ENCODE measurements around the gene CCDC3. TPM values are rescaled to one million over a fixed set of nuclear protein-coding genes. Genes with fewer than 3 reads are reported as not detected.
"Not testable (repeated sequence)": the region's sequence is repeated elsewhere in the genome, so short reads cannot be mapped to it uniquely, and the experiment has no call there.

The CCDC3 gene
- total RNA-seq, 4 donors from 2014 or later, result 7.9 to 40.6 (median 24.9) TPM

DNA sequence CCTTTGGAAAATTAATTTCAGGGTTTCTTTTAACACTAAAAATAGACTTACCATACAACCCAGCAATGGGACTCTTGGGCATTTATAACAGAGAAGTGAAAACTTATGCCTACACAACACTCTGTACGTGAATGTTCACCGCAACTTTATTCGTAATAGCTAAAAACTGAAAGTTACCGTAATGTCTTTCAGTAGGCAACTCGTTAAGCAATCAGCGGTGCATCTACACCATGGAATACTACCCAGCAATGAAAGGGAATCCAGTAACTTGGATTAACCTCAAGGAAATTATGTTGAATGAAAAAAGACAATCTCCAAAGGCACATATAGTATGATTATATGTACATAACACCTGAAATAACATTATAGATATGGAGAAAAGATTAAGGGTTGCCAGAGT, 16.2 kb downstream of the CCDC3 start:
- DNase-seq, result no peak
- TF ChIP-seq CTCF (IDR thresholded peaks at IDR 0.05) (no peak), POLR2A (IDR thresholded peaks at IDR 0.05) (no peak)
- intact Hi-C loops (cut with DNase I; ENCODE audit: low total_unique reads), result no loop called here
- no peaks in the 10 kb centered on the region for H3K9me3 ChIP-seq
- H3K27ac ChIP-seq, result no peak overlapping the region
- no peak overlapping the region for H3K4me3 ChIP-seq
- H3K36me3 ChIP-seq, result no peaks in the 10 kb centered on the region
- H3K27me3 ChIP-seq, result no peaks in the 10 kb centered on the region
- no peaks in the 10 kb centered on the region for H3K4me1 ChIP-seq

- Histone ChIP-seq H3K27ac (no peak overlapping the region), H3K4me3 (no peak overlapping the region), H3K36me3 (no peaks in the 10 kb centered on the region), H3K4me1 (no peaks in the 10 kb centered on the region), H3K9me3 (no peaks in the 10 kb centered on the region), H3K27me3 (no peaks in the 10 kb centered on the region)
- TF ChIP-seq POLR2A (IDR thresholded peaks at IDR 0.05) (no peak), CTCF (IDR thresholded peaks at IDR 0.05) (no peak)
- intact Hi-C loops (cut with DNase I; ENCODE audit: low total_unique reads), result no loop called here
- DNase-seq, result no peak
These were observed 17.3 kb downstream of the CCDC3 start for GRCh38 chr10:12984165-12984747.

DNA sequence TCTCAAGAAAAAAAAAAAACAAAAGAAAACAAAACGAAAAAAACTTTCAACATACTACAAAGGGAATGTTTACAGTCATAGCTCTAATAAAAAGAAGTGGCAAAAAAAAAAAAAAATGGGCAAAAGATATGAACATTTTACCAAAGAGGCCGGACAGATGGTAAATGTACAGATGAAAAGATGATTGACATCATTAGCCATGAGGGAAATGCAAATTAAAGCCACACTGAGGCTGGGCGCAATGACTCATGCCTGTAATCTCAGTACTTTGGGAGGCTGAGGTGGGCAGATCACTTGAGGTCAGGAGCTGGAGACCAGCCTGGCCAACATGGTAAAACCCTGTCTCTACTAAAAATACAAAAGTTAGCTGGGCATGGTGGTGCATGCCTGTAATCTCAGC, 17.9 kb downstream of the CCDC3 start:
- intact Hi-C loops (cut with DNase I; ENCODE audit: low total_unique reads); H3K4me3 ChIP-seq; H3K9me3 ChIP-seq; DNase-seq; H3K4me1 ChIP-seq; H3K36me3 ChIP-seq; H3K27ac ChIP-seq; H3K27me3 ChIP-seq: not testable (repeated sequence)

DNA sequence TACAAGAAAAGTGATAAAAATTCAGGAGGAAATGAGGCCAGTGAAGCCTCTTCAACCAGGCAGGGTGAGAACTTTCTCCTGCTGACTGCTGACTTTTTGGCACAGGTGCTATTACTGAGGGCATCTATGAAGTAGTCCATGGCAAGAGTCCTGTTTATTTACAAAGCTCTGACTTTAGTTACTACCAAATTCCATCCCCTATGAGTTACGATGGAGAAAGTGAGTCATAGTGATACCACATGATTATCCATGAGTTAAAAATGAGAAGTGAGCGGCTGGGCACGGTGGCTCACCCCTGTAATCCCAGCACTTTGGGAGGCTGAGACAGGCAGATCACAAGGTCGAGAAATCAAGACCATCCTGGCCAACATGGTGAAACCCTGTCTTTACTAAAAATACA, 19.9 kb downstream of the CCDC3 start:
- no peaks in the 10 kb centered on the region for H3K9me3 ChIP-seq
- H3K36me3 ChIP-seq, result no peaks in the 10 kb centered on the region
- no peak for DNase-seq
- H3K4me3 ChIP-seq, result no peak overlapping the region
- H3K27ac ChIP-seq, result no peak overlapping the region
- no peaks in the 10 kb centered on the region for H3K4me1 ChIP-seq
- intact Hi-C loops (cut with DNase I; ENCODE audit: low total_unique reads), result no loop called here
- no peaks in the 10 kb centered on the region for H3K27me3 ChIP-seq
- no peak for TF ChIP-seq POLR2A (IDR thresholded peaks at IDR 0.05)
- no peak for TF ChIP-seq CTCF (IDR thresholded peaks at IDR 0.05)

- Histone ChIP-seq H3K4me1 (no peaks in the 10 kb centered on the region), H3K4me3 (no peak overlapping the region), H3K27me3 (no peaks in the 10 kb centered on the region), H3K27ac (no peak overlapping the region), H3K9me3 (no peaks in the 10 kb centered on the region), H3K36me3 (no peaks in the 10 kb centered on the region)
- TF ChIP-seq CTCF (IDR thresholded peaks at IDR 0.05), result no peak
- TF ChIP-seq POLR2A (IDR thresholded peaks at IDR 0.05), result no peak
- intact Hi-C loops (cut with DNase I; ENCODE audit: low total_unique reads), result no loop called here
- no peak for DNase-seq
These were observed 20.7 kb downstream of the CCDC3 start for GRCh38 chr10:12980713-12981306.

Measured in uterus (tissue), 4 donors.